ENCODE measurements around the gene CACNG7.

GRCh38 chr19:53870485-53870844 lies 38.6 kb upstream of the CACNG7 start:
- TF ChIP-seq CUX1 (IDR thresholded peaks at IDR 0.05; ENCODE audit: insufficient replicate concordance, low read depth, low read length), result no peak
- no peak for TF ChIP-seq CTCF (IDR thresholded peaks at IDR 0.05 in 2 of 3, conservative IDR thresholded peaks at IDR 0.05 in 1 of 3; ENCODE audit: control insufficient read depth in 2 of 3, extremely low read depth in 1 of 3, insufficient read depth in 1 of 3, low read depth in 3 of 3, low read length in 3 of 3)
- no peak for TF ChIP-seq ATF2 (IDR thresholded peaks at IDR 0.05; ENCODE audit: low read length)
- no peak for TF ChIP-seq YY1 (IDR thresholded peaks at IDR 0.05; ENCODE audit: low read depth, low read length)
- TF ChIP-seq EP300 (IDR thresholded peaks at IDR 0.05; ENCODE audit: borderline replicate concordance in 1 of 2, control insufficient read depth in 1 of 2, low read depth in 2 of 2, low read length in 2 of 2), result no peak
- no peak for TF ChIP-seq SMC3 (IDR thresholded peaks at IDR 0.05; ENCODE audit: borderline replicate concordance, low read length)
- no peak for TF ChIP-seq PBX3 (IDR thresholded peaks at IDR 0.05; ENCODE audit: insufficient replicate concordance, low read depth, low read length)
- no peak for TF ChIP-seq ZBTB33 (IDR thresholded peaks at IDR 0.05)
- TF ChIP-seq EZH2 (IDR thresholded peaks at IDR 0.05; ENCODE audit: borderline replicate concordance, control insufficient read depth, low read depth, low read length), result no peak
- no peak for TF ChIP-seq FOXK2 (IDR thresholded peaks at IDR 0.05)
- no peak for TF ChIP-seq SMAD1 (IDR thresholded peaks at IDR 0.05; ENCODE audit: low read depth, partially characterized antibody)
- no peak for TF ChIP-seq ZBTB11 (CRISPR knock-in tag; IDR thresholded peaks at IDR 0.05)
- TF ChIP-seq GATAD2B (conservative IDR thresholded peaks at IDR 0.05; ENCODE audit: low read depth), result no peak

All from GM12878 (cell line).